Measurements from ENCODE around the gene KCNQ1OT1.

Gene KCNQ1OT1

DNA sequence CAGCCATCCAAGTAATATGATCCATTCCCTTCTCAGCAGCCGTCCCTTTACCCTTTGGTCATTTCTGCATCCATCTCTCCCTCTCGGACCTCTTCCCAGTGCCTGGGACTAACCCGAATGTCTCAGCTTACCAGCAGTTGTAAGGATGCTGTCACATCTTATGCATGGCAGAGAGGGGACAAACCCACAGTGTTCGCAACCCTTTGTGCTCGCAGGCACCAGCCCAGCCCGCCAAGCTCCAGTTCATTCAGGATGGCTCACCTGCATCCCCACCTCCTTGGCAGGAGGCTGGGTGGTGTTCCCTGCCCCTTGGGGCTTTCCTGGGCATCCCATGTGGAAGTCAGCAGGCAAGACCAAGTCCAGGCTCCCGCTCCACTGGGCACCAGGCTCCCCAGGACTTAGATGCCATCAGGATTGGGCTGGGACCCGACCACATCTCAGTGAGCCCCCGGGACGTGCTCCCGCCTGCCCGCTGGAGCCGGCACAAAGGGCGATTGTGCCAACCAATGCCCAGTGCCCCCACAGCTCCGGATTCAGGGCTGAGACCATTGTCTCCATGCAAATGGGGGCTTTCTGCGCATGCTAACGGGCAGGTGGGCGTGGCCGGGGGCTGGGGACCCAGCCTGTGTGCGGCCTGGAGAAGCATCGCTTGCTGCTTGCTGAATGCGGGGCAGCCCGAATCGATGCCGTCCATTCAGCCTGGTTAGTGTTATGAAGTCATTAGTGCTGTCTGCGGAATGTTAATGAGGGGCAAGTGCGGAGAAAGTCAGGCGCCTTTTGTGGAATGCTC lies 108.6 kb downstream of the KCNQ1OT1 start:
- no peak for DNase-seq

DNA sequence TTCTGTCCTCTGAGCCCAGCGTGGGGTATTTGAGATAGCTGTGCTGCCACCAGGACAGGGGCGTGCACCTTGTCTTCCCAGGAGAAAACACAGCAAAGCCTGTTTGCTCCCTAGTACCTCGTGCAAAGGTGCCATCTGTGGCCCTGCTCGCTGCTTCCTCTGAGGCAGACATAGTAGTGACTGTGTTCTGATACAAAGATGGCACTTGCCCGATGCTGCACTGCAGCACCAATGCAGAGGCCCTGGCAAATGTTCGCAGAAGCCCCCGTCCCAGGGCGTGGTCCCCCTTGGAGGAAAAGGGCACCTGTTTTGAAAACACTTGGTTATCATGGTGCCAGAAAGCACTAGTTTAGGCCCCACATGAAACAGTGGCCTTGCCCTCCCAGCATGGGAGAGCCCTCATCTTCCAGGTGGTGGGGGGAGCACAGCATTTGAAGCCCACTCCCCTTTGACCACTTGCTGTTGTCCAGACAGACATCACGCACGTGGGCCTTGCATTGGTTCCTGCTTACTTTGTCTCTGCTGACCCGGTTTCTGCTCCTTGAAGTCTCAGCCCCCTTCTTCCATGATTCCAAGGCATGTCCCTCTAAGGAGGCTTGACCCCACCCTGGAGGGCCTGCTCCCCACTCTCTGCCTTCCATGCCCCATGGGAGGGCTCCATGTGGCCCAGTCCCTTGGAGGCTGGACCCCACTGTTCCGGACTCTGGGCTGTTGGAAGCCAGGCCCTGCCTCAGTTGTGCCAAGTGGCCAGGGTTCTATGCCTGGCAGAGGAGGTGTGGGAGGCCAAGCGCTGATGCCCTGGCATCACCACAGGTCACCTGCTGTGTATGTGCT lies 109.4 kb downstream of the KCNQ1OT1 start:
- no peak for DNase-seq

DNA sequence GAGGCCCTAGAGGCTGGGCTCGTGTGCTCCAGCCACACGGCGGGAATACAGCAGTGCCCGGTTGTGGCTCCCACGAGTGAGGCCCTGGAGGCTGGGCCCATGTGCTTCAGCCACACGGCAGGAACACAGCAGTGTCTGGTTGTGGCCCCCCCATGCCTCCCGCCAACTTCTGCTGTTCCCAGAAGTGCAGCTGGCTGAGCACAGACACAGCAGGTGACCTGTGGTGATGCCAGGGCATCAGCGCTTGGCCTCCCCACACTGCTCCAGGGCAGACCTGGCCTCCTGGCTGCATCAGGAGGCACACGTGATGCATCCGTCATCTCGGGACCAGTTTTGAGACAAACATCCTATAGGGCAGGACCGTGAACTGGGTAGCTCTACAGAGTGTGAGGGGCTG lies 110.3 kb downstream of the KCNQ1OT1 start:
- no peak for DNase-seq

DNA sequence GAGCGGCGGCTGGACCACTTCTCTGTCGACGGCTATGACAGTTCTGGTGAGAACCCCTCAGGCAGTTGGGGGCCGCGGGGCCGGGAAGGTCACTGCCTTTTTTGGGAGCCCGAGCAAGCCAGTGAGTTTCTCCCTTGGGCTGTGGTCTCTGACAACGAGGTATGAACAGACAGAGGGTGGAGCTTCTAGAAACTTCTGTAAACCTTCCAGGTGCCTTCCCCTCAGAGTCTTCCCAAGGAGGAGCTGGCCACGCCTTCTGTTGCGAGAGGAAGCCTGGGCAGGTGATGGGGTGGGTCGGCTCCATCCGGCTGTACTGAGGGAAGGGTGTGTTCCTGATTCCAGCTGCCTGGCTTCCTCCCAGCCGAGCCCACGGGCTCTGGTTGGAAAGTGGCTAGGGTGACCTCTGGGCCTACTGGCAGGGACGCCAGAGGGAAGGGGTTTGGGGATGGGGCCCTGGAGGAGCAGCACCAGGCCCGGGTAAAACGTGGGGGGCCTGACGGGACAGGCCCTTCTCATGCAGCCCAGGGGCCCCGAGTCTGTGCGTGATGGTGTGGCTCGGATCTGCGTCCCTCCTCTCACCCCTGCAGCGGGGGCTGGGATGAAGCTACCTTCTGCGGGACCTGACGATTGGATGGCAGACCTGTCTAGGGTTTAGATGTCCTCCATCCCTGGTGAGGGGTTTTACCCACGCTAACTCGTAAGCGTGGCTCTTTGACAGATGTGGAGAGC lies 110.8 kb downstream of the KCNQ1OT1 start:
- no peak for DNase-seq

DNA sequence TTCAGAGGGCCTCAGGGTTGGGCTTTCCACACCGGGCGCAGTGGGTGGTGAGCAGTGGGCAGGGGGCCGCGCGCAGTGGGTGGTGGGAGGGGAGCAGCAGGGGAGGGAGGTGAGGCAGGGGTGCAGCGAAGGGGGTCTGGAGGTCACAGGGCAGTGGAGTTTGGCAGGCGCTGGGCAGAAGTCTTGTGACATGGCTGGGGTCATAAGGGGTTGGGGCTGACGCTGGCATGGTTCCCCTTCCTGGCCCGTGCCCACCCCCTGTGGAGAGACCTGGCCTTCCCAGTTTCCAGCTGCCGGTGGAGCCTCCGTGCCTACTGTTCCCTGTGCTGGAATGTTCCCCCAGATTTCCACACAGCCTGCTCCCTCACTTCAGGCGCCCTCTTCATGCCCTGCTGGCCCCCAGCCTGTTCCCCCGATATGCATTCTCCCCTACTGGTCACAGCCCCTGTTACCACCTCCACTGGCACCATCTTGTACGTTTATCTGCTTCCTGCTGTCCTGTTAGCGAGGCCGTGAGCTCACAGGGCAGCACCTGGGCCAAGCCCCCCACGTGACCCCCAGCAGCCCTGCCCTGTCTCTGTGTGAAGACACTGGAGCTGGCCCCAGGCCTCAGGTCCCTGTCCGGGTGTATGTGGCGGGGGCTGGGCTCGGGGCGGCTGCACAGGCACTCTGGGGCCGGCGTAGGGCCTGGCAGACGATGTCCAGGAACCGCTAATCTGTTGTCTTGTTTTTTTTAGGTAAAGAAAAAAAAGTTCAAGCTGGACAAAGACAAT lies 111.6 kb downstream of the KCNQ1OT1 start:
- no peak for DNase-seq

DNA sequence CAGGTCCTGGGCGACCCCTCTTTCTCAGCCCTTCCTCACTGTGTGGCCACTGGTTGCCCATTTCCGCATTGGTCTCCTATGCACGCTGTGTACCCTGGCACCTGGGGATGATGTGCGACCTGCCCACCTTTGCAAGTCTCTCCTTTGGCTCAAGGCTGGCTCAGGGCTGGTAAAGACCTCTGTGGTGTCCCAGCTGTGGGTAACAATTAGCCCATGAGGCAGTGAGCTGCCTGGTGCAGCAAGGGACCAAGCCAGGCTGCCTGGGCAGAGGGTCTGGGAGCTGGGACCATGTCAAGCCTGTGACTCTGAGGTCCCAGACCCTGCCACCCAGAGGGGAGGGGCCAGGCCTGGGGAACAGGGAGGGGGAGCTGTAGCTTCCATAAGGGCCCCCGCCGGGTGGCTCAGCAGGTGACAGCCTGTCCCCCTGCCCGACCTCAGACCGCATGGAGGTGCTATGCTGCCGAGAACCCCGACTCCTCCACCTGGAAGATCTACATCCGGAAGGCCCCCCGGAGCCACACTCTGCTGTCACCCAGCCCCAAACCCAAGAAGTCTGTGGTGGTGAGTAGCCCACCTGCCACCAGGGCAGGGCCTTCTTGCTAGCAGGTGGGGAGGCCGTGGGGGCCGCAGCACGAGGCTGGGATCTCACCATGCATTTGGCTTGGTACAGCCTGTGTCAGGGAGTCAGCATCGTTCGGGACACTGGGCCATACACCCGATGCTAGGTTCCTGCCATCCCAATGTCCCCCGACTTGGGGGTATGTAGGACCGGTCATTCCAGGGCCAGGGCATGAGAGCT lies 112.5 kb downstream of the KCNQ1OT1 start:
- DNase-seq: no peak

DNA sequence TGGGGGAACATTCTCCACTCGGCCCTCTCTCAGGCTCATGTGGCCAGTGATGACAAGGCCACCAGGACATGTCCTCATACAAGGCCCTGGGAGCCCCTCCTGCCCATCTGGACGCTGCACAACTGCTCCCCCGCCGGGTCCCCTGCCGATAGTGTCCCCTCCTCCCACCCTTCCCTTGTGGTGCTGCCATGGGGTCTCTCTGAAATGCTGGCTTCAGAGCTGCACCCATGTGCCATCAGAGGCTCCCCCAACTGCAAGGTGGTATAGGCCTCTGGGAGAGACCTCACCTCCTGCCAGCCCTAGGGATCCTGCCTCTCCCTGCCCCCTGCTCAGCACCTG lies 113.0 kb downstream of the KCNQ1OT1 start:
- no peak for DNase-seq

DNA sequence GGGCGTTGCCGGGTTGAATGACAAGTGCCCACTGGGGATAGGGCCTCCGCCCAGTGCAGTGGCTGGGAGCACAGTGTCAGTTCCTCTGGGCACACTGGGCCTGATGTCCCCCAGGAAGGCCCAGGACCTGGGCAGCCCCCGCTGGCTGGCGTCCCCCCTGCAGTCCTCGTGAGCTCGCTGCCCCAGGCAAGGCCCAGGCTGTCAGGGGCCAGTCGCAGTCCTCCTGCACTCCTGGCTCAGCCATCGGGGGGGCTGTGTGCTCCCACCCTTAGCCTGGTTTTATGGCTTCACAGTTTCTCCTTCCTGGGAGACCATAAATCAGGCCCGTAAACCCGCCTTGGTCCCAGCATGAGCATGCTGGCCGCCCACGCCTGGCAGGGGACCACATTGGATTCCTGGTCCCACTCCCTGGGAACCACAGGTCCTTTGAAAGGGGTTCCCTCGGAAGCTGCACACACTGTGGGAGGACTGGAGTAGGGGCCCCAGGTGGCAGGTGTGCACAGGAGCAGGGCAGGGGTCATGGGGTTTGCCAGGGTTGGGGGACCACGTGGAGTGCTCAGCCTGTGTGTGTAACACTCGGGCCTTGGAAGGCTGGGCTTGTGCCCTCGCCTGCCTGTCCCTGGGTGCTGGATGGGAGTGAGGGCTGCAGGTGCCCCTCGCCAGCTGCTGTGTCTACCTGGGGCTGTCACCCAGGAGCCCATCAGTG lies 113.6 kb downstream of the KCNQ1OT1 start:
- DNase-seq: peak; percentile 0

DNA sequence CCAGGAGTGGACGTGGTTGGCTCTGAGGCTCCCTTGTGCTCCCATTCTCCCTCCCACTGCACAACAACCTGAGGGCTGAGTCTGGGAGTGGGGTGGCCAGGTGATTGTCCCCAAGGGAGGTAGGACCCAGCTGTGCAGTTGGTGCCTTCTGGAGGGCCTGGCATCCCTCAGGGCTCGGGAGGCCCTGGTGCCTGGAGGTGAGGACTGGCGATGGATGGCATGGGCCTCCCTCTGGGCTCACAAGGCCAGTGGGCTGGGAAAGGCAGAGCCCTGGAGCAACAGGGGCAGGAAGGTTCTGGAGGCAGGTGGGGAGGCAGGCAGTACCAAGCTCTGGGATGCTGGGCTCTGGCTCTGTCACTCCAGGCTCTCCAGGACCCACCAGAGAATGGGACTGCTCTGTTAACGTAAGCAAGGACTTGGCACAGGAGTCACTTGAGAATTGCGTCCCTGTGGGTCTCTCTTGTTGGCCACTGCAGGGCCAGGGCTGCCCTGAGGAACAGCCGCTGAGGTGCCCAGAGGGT lies 114.2 kb downstream of the KCNQ1OT1 start:
- DNase-seq: no peak

DNA sequence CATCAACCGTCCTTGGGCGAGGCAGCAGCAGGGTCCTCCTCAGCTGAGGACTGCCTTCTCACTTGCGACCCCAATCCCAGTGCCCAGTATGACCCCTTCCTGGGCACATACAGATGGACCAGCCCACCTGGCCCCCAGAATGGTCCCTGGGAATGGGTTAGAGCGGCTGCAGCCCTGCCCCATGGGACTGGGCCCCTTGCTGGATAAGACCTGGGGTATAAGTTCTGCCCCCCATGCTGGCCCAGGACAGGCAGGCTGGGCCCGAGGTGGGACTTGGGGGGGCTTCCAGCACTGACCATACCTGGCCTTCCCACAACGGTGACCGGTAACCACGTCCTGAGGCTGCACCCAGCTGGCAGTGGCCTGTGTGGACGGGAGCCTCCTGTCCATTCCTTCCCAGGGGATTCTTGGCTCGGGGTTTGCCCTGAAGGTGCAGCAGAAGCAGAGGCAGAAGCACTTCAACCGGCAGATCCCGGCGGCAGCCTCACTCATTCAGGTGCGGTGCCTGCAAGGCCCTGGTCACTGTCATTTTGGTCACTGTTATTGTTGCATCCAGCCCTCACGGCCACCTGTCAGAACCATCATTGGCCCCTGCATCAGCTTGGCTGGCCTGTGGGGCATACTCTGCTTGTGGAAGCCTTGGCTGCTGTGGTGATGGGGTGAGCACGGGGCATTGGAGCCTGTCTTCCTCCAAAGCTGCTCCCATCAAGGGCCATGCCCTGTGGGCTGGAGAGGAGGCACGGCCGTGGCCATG lies 114.8 kb downstream of the KCNQ1OT1 start:
- no peak for DNase-seq

DNA sequence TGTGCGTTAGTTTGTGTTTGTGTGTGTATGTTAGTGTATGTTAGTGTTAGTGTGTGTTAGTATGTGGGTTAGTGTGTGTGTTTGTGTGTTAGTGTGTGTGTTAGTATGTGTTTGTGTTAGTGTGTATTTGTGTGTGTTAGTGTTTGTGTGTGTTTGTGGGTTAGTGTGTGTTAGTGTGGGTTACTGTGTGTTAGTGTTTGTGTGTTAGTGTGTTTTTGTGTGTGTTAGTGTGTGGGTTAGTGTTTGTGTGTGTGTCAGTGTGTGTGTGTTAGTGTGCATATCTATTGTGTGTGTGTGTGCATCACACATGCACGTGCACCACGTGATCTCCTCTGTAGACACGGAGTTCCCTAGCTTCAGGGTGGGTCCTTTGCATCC lies 115.4 kb downstream of the KCNQ1OT1 start:
- no peak for DNase-seq

DNA sequence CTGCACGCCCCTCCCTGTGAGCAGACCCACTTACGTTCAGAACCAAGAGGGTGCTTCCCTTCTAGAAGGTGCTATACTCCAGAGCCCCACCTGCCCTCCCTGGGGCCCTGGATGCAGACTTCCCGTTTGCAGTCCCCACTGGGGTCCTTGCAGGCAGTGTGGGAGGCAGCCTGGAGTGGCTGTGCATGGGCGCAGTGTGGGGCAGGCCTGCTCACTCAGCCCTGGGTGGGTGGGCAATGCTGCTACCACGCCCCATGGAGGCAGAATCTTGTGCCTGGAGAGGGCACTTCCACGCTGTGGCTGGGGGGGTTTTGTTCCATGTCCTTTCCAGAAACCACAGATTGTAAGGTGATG lies 116.2 kb downstream of the KCNQ1OT1 start:
- DNase-seq: no peak

DNA sequence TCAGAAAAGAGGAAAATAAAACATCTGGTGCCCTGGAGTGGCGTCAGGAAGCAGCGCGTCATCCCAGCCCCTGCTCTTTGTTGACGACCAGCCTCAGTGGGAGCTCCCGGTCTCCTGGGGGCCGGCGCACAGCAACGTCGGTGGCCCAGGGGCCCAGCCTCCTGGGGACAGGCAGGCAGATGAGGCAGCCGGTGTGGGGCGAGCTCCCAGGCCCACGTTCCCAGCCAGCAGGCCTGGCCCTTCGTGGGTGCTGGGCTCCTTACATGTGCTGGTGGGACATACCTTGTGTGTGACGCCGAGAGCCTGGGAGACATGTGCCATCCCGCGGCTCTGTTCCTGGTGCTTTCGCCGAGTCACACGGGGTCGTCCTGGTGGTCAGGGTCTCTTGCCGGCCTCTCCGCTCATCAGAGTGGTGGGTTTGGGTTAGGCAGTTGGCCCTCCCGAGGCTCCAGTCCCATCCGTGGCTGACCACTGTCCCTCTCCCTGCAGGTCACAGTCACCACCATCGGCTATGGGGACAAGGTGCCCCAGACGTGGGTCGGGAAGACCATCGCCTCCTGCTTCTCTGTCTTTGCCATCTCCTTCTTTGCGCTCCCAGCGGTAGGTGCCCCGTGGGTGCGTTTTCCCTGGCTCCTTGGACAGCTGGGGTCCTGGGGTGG lies 116.7 kb downstream of the KCNQ1OT1 start:
- peak; percentile 1 for DNase-seq

DNA sequence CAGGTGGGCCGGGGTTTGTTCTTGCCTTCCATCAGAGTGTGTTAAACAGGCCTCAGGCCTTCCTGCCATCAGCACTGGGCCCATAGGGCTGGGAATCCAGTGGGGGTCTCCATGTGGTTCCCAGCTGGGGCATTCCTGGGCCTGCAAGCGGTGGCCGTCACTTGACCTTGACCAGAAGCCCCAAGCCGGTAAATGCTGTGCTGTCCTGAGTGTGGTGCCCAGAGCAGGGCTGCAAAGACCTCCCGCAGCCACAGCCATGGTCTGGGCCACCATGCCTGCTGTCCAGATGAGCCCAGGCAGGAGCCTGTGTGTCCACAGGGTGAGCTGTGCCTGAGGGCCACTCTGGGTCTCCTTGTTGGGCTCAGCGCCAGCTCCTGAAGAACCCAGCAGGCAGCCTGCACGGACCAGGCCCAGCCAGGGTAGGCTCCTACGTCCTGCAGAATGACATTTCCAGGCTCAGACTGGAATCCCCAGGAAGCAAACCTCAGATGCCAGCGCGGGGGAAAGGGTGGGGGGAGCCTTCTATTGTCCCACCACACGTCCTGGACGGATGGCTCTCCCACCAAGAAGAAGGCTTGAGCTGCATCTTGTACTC lies 117.3 kb downstream of the KCNQ1OT1 start:
- DNase-seq: peak; percentile 0

DNA sequence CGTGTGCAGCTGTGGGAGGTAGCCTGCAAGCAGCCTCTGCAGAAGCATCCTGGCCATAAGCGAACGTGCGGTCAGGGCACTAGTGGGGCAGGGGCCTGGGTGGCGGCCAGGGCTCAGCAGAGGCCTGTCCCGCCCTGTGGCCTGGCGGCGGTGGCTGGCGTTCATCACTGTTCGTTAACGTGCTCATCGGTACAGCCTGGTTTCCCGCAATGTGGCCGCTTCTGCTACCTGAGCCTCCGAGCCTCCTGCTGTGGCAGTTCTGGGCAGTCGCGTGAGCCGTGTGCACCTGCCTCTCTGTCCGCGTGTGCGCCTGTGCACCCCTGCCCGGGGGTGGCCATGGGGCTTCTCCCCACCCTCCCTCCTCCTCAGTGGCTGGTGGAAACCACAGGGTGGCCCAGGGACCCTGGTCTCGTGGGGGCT lies 117.9 kb downstream of the KCNQ1OT1 start:
- DNase-seq: peak; percentile 1

DNA sequence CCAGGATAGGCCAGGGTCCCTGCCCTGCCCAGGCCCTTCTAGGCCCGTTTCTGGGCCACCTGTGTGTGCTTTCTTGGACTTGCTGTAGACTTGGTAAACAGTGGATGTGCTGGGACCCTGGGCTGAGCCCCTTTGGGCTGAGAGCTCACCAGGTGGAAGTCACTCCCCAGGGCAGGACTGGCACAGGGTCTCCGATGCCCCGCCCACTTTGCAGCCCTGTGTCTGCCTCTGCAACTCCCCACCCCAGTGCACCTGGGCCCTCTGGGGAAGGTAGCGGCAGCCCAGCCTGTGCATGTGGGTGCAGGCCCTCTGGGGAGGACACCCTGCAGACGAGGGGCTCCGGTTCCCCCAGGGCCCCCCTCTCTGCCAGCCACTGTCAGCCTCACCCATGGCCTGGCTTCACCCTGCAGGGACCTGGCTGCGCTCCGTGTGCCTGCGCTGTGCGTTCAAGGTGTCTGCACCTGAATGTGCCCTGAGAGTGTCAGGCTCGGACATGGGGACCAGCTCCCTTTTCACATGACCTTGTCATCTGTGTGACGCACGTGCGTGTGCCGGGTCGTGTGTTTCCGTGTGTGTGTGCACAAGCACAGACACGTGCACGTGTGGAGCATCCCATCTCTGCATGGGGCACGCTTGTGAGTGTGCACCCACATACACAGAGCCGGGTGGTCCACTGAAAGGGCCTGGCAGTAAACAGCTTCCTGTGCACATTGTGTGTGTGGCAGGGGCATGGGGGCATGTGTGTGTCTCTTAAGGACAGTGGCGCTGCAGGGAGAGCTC lies 118.5 kb downstream of the KCNQ1OT1 start:
- peak; percentile 1 for DNase-seq

DNA sequence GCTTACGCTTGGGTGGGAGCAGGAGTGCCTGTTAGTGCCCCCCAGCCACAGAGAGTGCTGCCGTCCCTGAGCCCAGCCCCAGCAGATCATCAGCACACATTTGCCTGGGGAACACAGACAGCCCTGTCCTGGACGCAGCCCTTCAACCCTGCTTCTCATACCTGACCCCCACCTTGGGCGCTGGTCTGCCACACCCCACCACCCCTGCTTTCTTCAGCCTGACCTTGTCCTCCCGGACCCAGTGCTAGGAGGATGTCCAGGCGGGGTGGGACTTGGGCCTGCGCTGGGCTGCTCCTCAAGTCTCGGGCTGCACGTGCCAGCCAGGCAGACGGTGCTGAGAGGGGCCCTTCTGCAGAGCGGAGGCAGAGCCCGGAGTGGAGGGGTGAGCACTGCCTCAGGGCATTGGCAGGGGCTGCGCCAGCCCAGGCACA lies 119.2 kb downstream of the KCNQ1OT1 start:
- DNase-seq: peak; percentile 0

DNA sequence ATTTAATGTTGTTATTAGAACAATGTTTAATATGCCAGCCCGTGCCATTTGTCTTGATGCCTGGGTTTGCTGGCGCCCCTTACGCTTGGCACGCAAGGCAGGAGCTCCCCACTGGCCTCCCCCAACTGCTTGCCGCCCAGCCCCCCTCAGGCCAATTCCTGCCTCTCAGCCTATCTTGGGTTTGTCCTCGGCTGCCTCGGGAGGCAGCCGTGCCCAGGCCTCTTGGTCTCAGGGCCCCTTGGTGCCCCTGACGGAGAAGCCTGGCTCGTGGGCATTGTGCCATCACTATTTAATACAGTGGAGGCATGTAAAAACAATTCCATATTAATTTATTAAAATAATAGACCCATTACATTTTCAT lies 119.8 kb downstream of the KCNQ1OT1 start:
- no peak for DNase-seq

Measured in stimulated activated CD4-positive, alpha-beta T cell treated with anti-CD3 and anti-CD28 coated beads, Interleukin-15, amount 100 ng/mL, for 24 hours (primary cell).